Measurements from ENCODE around the gene MYH14. TPM values are rescaled to one million over a fixed set of nuclear protein-coding genes. Genes with fewer than 3 reads are reported as not detected.

MYH14 gene
- 100 to 1,000 TPM; 110 to 329 (median 202) TPM for total RNA-seq

- intact Hi-C loops (cut with DNase I; ENCODE audit: low total_unique reads): no loop called here
These were observed at the start of gene MYH14 for GRCh38 chr19:50203281-50204080. Gene MYH14, plus strand, starts transcription at chr19:50203622. Its CDS starts 6,744 bp downstream, at chr19:50210366.

GRCh38 chr19:50154529-50154928, 48.9 kb upstream of the MYH14 start:
- DNase-seq (ENCODE audit: low spot score in 2 of 2): no peak
- no peak overlapping the region for H3K4me3 ChIP-seq (ENCODE audit: low read depth, poor library complexity, severe bottlenecking)
- TF ChIP-seq CTCF (IDR thresholded peaks at IDR 0.05) (no peak), POLR2A (IDR thresholded peaks at IDR 0.05) (no peak)
- WGBS, 2 donors: 67 to 74% methylated on average over 16 of the region's 16 CpGs
- intact Hi-C loops (cut with DNase I; ENCODE audit: low total_unique reads): no loop called here

More at GRCh38 chr19:50203281-50204080, at the start of gene MYH14:
- peak; percentile 63 to 92 for DNase-seq (ENCODE audit: low spot score in 2 of 2)
- no peak within 1 kb of the TSS for H3K4me3 ChIP-seq (ENCODE audit: low read depth, poor library complexity, severe bottlenecking)
- TF ChIP-seq POLR2A (IDR thresholded peaks at IDR 0.05) (no peak), CTCF (IDR thresholded peaks at IDR 0.05) (no peak)
- 3 to 6% methylated on average over 29 to 32 of the region's 78 CpGs for WGBS, 2 donors

- intact Hi-C loops (cut with DNase I; ENCODE audit: low total_unique reads): no loop called here
- no peak overlapping the region for H3K4me3 ChIP-seq (ENCODE audit: low read depth, poor library complexity, severe bottlenecking)
- no peak for DNase-seq (ENCODE audit: low spot score in 2 of 2)
- 78 to 89% methylated on average over 8 of the region's 8 CpGs for WGBS, 2 donors
- TF ChIP-seq POLR2A (IDR thresholded peaks at IDR 0.05) (no peak), CTCF (IDR thresholded peaks at IDR 0.05) (no peak)
These were observed 47.8 kb upstream of the MYH14 start for GRCh38 chr19:50155520-50156109.

GRCh38 chr19:50158577-50158976, 44.8 kb upstream of the MYH14 start:
- TF ChIP-seq POLR2A (IDR thresholded peaks at IDR 0.05) (no peak), CTCF (IDR thresholded peaks at IDR 0.05) (no peak)
- DNase-seq (ENCODE audit: low spot score in 2 of 2): no peak
- H3K4me3 ChIP-seq (ENCODE audit: low read depth, poor library complexity, severe bottlenecking): no peak overlapping the region
- intact Hi-C loops (cut with DNase I; ENCODE audit: low total_unique reads): no loop called here

GRCh38 chr19:50159078-50159477, 44.3 kb upstream of the MYH14 start:
- TF ChIP-seq CTCF (IDR thresholded peaks at IDR 0.05): no peak
- no peak for TF ChIP-seq POLR2A (IDR thresholded peaks at IDR 0.05)
- H3K4me3 ChIP-seq (ENCODE audit: low read depth, poor library complexity, severe bottlenecking): no peak overlapping the region
- no peak for DNase-seq (ENCODE audit: low spot score in 2 of 2)
- 92% methylated on average over 2 of the region's 2 CpGs for WGBS, 2 donors
- intact Hi-C loops (cut with DNase I; ENCODE audit: low total_unique reads): no loop called here
